HepG2 (cell line): ENCODE results near the gene NAA16. TPM values are rescaled to one million over a fixed set of nuclear protein-coding genes. Genes with fewer than 3 reads are reported as not detected.
A peak's percentile ranks its signal among the peaks of the same experiment; 100 is the strongest.

ENCODE experiments used
- ATAC-seq: fragments of 200-7000 bp; cut with Tn5 transposase; 3 replicates; pipeline ENCODE4 v1.9.1; 2020; ENCODE audit warnings: mild to moderate bottlenecking, moderate library complexity
- BruUV-seq: library from RNA; stranded (reverse); fragments of 400-500 nt; replicated peaks from 2 replicates; lab custom pipeline; 2021; lab: Mats Ljungman, UMichigan
- CTCF ChIA-PET: fragments of 300-600 bp; formaldehyde crosslinking; extraction: SDS; loops from one replicate; lab custom pipeline; 2021; ENCODE audit warnings: low total read pairs, inconsistent platforms, low intra/inter-chr PET ratio; lab: Yijun Ruan, JAX
- POLR2A ChIA-PET: fragments of 350-600 bp; sonication (Branson Sonifier 250); formaldehyde crosslinking; loops from one replicate; lab custom pipeline; 2020; ENCODE audit warnings: antibody characterized with exemption, inconsistent platforms; lab: Yijun Ruan, JAX
- DNase-seq: peaks from one replicate; pipeline ENCODE4 v3.0.0-alpha.2; 2015; ENCODE audit warnings: low spot score
- FAIRE-seq: peaks from 3 replicates; lab custom pipeline; 2011; peaks lifted over from hg19 to GRCh38; lab: Jason Lieb, UNC
- H2AFZ ChIP-seq: one replicate; pipeline ENCODE4 v1.6.1; 2011; ENCODE audit warnings: low read length, inconsistent platforms
- H3K27ac ChIP-seq: fragments of 300-600 bp; 3 replicates; pipeline ENCODE4 v1.8.0; 2011; ENCODE audit warnings: mixed run types, mild to moderate bottlenecking, mixed read lengths, low read length, inconsistent platforms; ENCODE audit not compliant: insufficient read depth; ENCODE audit errors: extremely low read length
- H3K27me3 ChIP-seq, 2 experiments: fragments of 200-600 bp in 1 of 2; 2 replicates in 1 of 2; 3 replicates in 1 of 2; pipeline versions ENCODE4 v1.6.0 to v1.8.0; 2011; ENCODE audit warnings: low read length in 2 of 2, mild to moderate bottlenecking in 2 of 2, moderate library complexity in 2 of 2, inconsistent platforms in 1 of 2; ENCODE audit not compliant: insufficient read depth in 2 of 2, control insufficient read depth in 1 of 2
- H3K36me3 ChIP-seq, 2 experiments: fragments of 200-600 bp in 1 of 2; replicated peaks in 1 of 2; 2 replicates in 1 of 2; 3 replicates in 1 of 2; pipeline versions ENCODE4 v1.5.1 to v1.8.0; 2011; ENCODE audit warnings: low read length in 2 of 2, inconsistent platforms in 1 of 2; ENCODE audit not compliant: insufficient read depth in 2 of 2, control insufficient read depth in 1 of 2
- H3K4me1 ChIP-seq: 2 replicates; pipeline ENCODE4 v1.5.1; 2012; ENCODE audit warnings: low read length, inconsistent platforms; ENCODE audit not compliant: insufficient read depth
- H3K4me2 ChIP-seq: 2 replicates; pipeline ENCODE4 v1.6.0; 2011; ENCODE audit warnings: low read depth, low read length, inconsistent platforms
- H3K4me3 ChIP-seq, 3 experiments: fragments of 200-600 bp in 1 of 3; sonication (generic), shearing (Covaris generic) in 1 of 3; replicated peaks in 1 of 3; 2 replicates each; pipeline ENCODE4 v1.5.1; 2011 to 2016; ENCODE audit warnings: low read length in 3 of 3, inconsistent platforms in 2 of 3, low read depth in 2 of 3, mild to moderate bottlenecking in 2 of 3, control low read depth in 1 of 3, mixed read lengths in 1 of 3; ENCODE audit not compliant: insufficient read depth in 1 of 3
- H3K79me2 ChIP-seq: one replicate; pipeline ENCODE4 v1.6.1; 2011; ENCODE audit warnings: low read length, inconsistent platforms; ENCODE audit not compliant: insufficient read depth
- H3K9ac ChIP-seq: 2 replicates; pipeline ENCODE4 v1.6.0; 2011; ENCODE audit warnings: mild to moderate bottlenecking, low read depth, low read length, inconsistent platforms; ENCODE audit not compliant: insufficient read depth
- H3K9me3 ChIP-seq: 2 replicates; pipeline ENCODE4 v1.5.1; 2012; ENCODE audit warnings: mild to moderate bottlenecking, low read length
- H4K20me1 ChIP-seq: 2 replicates; pipeline ENCODE4 v1.6.0; 2011; ENCODE audit warnings: inconsistent platforms, mild to moderate bottlenecking, low read length, moderate library complexity; ENCODE audit not compliant: insufficient read depth
- STAG1 ChIP-seq: sonication (generic); formaldehyde crosslinking; IDR thresholded peaks from 2 replicates; pipeline ENCODE4 v1.4.0; 2020; ENCODE audit warnings: missing genetic modification reagents
- WGBS: methylation state at CpG from one replicate; pipeline ENCODE4 v1.1.6; 2017; ENCODE audit warnings: low lambda C conversion rate; 5-methylcytosine and 5-hydroxymethylcytosine counted together
- in situ Hi-C: cut with HindIII; loops from 2 replicates; pipeline ENCODE4 v1.10.0; 2017; ENCODE audit warnings: low pct_unique_long_range_greater_than_20kb; ENCODE audit not compliant: extremely low pct_ligation_motif_present
- intact Hi-C: fragments of 100-400 bp; cut with micrococcal nuclease; formaldehyde crosslinking; loops from one replicate; pipeline ENCODE4 v1.10.0; 2022; ENCODE audit not compliant: unreplicated experiment
- polyA plus RNA-seq, 8 experiments: library from polyadenylated mRNA; depleted of rRNA in 3 of 8; stranded (reverse) in 7 of 8; unstranded in 1 of 8; fragments of >200 nt; fragmentation: Illumina TruSeq in 4 of 8; extraction: Trizol in 4 of 8; gene quantifications; 2 replicates each; pipeline versions ENCODE4 v1.2.1 to v1.2.3, GENCODE V29; 2011 to 2016; ENCODE audit warnings: low read depth in 4 of 8, missing spikeins in 1 of 8, mixed read lengths in 1 of 8; ENCODE audit not compliant: insufficient read depth in 1 of 8
- total RNA-seq, 5 experiments: library from RNA; depleted of rRNA; stranded (reverse); fragments of >200 nt; fragmentation: Illumina TruSeq; extraction: Trizol; gene quantifications; 2 replicates each; pipeline ENCODE4 v1.2.3, GENCODE V29; 2016; ENCODE audit warnings: low read depth in 1 of 5
- TF ChIP-seq, protein P1 (sequence below): sonication (generic); formaldehyde crosslinking; IDR thresholded peaks from 2 replicates; pipeline ENCODE4 v1.4.0; 2020; ENCODE audit warnings: missing genetic modification reagents, mild to moderate bottlenecking, borderline replicate concordance
- TF ChIP-seq, protein P2 (sequence below): sonication (generic); formaldehyde crosslinking; IDR thresholded peaks from 2 replicates; pipeline ENCODE4 v1.5.0; 2020; ENCODE audit warnings: mild to moderate bottlenecking, missing genetic modification reagents, moderate library complexity
- TF ChIP-seq, protein P3 (sequence below): sonication (generic); formaldehyde crosslinking; IDR thresholded peaks from 2 replicates; pipeline ENCODE4 v1.5.0; 2020; ENCODE audit warnings: mild to moderate bottlenecking, missing genetic modification reagents, borderline replicate concordance

Gene NAA16
- total and polyA plus RNA-seq, 2 of the 13 experiments (the other 11 are each of a cell fraction or from before 2014, with no cell fraction given): 9.2 to 15.1 TPM

DNA sequence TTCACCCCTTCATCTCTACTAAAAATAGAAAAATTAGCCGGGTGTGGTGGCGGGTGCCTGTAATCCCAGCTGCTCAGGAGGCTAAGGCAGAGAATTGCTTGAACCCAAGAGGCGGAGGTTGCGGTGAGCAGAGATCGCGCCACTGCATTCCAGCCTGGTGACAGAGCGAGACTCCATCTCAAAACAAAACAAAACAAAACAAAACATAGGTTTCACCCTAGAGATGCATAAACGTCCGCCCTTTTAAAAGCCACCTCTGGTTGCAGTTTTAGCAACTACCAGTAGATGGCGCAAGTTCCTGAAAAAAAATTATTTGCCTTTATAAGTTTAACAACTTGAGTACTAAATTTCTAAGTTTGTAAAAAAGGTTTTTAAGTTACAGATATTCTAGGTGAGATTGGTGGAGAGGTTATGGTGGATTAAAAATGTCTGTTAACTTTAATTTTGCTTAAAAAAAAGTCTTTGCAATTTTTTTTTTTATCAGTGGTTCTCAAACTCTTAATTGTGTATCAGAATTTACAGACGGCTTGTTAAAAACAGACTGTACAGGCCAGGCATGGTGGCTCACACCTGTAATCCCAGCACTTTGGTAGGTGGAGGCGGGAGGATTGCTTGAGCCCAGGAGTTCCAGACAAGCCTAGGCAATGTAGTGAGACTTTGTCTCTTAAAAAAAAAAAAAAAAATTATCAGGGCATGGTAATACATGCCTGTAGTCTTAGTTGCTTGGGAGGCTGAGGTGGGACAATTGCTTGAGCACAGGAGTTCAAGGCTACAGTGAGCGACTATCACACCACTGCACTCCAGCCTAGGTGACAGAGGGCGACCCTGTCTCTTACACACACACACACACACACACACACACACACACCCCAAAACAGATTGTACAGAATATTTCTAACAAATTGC, 42.1 kb downstream of the NAA16 start:
- in situ Hi-C loops: no loop called here
- BruUV-seq: no TSS peak

More for the DNA sequence above, 42.1 kb downstream of the NAA16 start:
- Histone ChIP-seq H3K27me3 (no peaks in the 10 kb centered on the region), H2AFZ (no peak overlapping the region), H4K20me1 (no peaks in the 10 kb centered on the region), H3K9me3 (no peaks in the 10 kb centered on the region), H3K79me2 (peaks cover 9% of the 10 kb centered on the region), H3K4me3 (no peak overlapping the region), H3K4me1 (peaks cover 20% of the 10 kb centered on the region), H3K4me2 (no peak overlapping the region), H3K36me3 (peaks cover 11 to 23% of the 10 kb centered on the region in 2 experiments), H3K9ac (no peak overlapping the region), H3K27ac (no peak overlapping the region)
- WGBS: 57% methylated on average over 14 of the region's 14 CpGs
- DNase-seq: peak; percentile 35
- peak; percentile 65 for ATAC-seq
- TF ChIP-seq, protein P1, sequence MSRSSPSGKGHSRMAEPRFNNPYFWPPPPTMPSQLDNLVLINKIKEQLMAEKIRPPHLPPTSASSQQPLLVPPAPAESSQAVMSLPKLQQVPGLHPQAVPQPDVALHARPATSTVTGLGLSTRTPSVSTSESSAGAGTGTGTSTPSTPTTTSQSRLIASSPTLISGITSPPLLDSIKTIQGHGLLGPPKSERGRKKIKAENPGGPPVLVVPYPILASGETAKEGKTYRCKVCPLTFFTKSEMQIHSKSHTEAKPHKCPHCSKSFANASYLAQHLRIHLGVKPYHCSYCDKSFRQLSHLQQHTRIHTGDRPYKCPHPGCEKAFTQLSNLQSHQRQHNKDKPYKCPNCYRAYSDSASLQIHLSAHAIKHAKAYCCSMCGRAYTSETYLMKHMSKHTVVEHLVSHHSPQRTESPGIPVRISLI (CRISPR knock-in tag): peak; percentile 51; the same call in 1 of the 2 replicates
- TF ChIP-seq, protein P2, sequence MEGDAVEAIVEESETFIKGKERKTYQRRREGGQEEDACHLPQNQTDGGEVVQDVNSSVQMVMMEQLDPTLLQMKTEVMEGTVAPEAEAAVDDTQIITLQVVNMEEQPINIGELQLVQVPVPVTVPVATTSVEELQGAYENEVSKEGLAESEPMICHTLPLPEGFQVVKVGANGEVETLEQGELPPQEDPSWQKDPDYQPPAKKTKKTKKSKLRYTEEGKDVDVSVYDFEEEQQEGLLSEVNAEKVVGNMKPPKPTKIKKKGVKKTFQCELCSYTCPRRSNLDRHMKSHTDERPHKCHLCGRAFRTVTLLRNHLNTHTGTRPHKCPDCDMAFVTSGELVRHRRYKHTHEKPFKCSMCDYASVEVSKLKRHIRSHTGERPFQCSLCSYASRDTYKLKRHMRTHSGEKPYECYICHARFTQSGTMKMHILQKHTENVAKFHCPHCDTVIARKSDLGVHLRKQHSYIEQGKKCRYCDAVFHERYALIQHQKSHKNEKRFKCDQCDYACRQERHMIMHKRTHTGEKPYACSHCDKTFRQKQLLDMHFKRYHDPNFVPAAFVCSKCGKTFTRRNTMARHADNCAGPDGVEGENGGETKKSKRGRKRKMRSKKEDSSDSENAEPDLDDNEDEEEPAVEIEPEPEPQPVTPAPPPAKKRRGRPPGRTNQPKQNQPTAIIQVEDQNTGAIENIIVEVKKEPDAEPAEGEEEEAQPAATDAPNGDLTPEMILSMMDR (CRISPR knock-in tag): peak; percentile 56
- TF ChIP-seq STAG1 (CRISPR knock-in tag): peak; percentile 40
- TF ChIP-seq, protein P3, sequence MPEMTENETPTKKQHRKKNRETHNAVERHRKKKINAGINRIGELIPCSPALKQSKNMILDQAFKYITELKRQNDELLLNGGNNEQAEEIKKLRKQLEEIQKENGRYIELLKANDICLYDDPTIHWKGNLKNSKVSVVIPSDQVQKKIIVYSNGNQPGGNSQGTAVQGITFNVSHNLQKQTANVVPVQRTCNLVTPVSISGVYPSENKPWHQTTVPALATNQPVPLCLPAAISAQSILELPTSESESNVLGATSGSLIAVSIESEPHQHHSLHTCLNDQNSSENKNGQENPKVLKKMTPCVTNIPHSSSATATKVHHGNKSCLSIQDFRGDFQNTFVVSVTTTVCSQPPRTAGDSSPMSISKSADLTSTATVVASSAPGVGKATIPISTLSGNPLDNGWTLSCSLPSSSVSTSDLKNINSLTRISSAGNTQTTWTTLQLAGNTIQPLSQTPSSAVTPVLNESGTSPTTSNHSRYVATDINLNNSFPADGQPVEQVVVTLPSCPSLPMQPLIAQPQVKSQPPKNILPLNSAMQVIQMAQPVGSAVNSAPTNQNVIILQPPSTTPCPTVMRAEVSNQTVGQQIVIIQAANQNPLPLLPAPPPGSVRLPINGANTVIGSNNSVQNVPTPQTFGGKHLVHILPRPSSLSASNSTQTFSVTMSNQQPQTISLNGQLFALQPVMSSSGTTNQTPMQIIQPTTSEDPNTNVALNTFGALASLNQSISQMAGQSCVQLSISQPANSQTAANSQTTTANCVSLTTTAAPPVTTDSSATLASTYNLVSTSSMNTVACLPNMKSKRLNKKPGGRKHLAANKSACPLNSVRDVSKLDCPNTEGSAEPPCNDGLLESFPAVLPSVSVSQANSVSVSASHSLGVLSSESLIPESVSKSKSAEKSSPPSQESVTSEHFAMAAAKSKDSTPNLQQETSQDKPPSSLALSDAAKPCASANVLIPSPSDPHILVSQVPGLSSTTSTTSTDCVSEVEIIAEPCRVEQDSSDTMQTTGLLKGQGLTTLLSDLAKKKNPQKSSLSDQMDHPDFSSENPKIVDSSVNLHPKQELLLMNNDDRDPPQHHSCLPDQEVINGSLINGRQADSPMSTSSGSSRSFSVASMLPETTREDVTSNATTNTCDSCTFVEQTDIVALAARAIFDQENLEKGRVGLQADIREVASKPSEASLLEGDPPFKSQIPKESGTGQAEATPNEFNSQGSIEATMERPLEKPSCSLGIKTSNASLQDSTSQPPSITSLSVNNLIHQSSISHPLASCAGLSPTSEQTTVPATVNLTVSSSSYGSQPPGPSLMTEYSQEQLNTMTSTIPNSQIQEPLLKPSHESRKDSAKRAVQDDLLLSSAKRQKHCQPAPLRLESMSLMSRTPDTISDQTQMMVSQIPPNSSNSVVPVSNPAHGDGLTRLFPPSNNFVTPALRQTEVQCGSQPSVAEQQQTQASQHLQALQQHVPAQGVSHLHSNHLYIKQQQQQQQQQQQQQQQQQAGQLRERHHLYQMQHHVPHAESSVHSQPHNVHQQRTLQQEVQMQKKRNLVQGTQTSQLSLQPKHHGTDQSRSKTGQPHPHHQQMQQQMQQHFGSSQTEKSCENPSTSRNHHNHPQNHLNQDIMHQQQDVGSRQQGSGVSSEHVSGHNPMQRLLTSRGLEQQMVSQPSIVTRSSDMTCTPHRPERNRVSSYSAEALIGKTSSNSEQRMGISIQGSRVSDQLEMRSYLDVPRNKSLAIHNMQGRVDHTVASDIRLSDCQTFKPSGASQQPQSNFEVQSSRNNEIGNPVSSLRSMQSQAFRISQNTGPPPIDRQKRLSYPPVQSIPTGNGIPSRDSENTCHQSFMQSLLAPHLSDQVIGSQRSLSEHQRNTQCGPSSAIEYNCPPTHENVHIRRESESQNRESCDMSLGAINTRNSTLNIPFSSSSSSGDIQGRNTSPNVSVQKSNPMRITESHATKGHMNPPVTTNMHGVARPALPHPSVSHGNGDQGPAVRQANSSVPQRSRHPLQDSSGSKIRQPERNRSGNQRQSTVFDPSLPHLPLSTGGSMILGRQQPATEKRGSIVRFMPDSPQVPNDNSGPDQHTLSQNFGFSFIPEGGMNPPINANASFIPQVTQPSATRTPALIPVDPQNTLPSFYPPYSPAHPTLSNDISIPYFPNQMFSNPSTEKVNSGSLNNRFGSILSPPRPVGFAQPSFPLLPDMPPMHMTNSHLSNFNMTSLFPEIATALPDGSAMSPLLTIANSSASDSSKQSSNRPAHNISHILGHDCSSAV: no peak
- ChIA-PET CTCF (interaction anchor here (1.7 kb wide), 1 partner anchor 300 kb away, joined by 10 read pairs; no protein-coding TSS in a partner anchor), POLR2A (no interaction called here)
- FAIRE-seq: no peak
- intact Hi-C loops: loop anchor here (1.0 to 5.0 kb wide), 3 partner anchors 299 to 759 kb away; no protein-coding TSS in a partner anchor
